Fibroblast of skin of left quadriceps (primary cell): ENCODE measurements around the gene ANXA6.

ENCODE experiments used
- DNase-seq, 2 experiments: peaks; one replicate each; pipeline ENCODE4 v3.0.0-alpha.2; 2013; ENCODE audit warnings: low read depth in 2 of 2

The ANXA6 gene

DNA sequence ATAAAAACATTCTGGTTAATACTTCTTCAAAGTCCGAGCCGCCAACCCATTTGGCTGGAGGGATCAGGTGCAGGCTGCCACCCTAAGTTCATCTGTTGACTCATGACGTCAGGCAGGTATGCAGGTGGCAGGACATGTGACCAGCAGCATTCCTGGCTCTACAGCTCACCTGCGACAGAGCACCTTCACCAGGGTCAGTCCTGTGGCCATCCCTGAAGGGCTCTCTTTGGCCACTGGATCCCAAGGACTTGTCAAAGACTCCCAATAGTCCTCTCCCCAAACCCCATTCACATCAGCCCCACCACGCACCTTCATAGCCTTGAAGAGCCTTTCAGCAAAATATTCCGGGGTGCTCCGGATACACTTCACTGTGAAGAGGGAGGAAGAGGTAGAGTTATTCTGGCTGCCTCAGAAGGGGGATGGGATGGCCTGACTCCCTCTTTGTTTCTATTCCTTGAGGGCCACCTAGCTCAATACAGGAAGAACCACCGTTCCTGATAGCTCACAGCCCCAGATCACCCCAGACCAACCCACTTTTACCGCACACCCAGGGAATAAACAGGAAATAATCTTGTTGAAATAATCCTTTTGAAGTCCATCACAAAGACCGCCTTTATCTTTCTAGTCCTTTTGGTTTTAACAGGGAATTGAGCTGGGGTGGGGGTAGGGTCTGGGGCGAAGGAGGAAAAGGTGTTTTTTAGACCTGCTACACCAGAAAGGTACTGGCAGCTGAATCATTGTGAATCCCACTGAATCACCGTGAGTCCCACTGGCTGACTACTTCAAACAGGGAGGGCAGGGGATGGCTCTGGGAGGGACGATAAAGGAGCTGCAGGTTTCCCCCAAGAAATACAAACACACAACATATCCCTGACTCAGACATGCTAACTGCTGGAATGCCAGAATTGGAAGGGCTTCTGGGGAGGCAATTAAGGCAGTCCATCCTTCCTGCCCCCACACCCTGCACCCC, 26.4 kb downstream of the ANXA6 start:
- no peak for DNase-seq

DNA sequence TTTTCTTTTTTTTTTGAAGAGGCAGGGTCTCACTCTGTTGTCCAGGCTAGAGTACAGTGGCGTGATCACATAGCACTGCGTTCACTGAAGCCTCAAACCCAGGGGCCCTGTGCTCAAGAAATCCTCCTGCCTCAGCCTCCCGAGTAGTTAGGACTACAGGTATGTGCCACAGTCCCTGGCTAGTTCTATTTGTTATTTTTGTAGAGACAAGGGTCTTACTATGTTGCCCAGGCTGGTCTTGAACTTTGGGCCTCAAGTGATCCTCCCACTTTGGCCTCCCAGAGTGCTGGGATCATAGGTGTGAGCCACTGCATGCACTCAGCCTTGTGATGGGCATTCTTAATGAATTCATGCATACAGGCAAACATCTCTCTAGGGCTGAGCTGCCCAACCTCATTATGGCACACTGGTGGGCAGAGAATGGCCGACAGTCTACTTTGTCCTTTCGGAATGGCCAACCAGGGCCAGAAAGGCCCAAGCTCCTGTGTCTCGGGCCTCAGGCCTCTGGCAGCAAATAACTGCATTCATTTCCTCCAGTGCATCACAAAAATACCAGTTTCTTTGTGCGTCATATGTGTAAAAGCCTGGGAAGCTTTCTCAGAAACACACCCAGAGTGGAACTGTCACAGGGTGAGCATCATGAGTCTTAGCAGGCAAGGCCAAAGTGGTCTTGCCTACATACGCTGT, 27.2 kb downstream of the ANXA6 start:
- no peak for DNase-seq

DNA sequence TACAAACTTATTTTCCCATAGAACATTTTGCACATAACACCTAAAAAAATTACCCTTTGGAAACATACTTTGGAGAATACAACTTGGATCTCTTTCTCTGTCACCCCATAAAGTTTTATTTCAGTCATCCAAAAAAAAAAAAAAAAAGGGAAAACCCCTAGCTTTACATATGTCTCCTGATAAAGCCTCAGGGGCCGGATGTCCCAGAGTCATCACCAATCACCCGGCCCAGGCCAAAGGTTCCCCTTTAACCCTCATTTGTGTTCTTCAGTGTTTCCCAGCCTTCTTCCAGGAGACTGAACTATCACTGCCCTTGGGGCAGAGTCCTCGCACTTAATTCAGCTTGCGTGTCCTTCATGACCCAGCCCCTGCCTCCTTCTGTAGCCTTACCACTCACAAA, 28.8 kb downstream of the ANXA6 start:
- DNase-seq, result no peak

DNA sequence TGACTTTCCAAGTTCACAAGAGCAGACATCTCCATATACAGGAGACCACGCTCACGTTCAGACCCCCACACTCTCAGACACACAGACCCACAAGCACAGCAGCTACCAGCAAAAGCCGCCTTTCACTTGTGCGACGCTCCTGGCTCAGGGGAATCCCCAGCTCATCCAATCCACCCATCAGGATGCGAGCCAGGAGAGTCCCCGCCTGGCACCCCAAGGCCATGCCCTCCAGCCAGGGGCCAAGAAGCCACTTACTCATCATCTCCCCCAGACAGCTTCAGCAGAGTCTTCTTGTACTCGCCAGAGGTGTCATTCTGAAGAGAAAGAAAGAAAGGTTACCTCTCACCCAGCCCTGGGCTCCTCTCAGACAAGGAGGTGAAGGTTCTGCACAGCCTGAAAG, 29.7 kb downstream of the ANXA6 start:
- DNase-seq, result no peak

DNA sequence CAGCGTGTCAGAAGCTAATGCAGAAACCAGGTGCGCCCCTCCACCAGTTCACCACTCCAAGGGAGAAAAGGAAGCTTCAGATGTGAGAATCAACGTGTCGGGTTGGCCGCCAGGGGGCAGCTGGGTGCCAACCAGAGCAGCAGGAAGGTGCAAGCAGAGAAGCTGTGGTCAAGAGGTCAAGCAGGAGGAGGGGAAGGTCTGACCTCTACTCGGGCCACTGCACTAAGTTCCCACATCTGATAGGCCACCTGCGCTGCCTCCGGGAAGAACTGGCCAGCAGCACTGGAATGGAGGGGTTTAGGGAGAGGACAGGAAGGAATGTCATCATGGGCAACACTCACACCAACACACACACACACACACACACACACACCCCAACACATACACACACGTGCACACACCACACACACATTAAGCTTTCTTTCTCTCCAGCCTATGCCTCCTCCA, 31.4 kb downstream of the ANXA6 start:
- DNase-seq, result peak in 1 of 2 experiments; percentile 5

DNA sequence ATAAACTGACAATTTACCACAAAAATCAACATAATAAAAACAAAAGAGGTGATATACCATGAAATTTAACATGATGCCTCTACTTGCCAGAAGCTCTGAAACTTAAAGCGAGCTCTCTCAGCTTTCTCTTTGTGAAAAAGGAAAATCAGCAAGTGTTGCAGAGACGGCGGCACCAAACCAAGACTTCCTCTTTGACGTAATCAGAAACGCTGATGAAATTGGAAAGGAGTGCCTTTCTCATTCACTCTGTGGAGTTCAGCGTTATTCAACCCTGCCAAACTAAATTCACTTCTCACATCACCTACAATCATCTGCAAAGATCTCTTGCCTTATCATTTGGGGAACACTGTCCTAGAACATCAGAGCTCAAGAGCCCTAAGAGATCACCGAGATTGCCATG, 32.2 kb downstream of the ANXA6 start:
- no peak for DNase-seq

DNA sequence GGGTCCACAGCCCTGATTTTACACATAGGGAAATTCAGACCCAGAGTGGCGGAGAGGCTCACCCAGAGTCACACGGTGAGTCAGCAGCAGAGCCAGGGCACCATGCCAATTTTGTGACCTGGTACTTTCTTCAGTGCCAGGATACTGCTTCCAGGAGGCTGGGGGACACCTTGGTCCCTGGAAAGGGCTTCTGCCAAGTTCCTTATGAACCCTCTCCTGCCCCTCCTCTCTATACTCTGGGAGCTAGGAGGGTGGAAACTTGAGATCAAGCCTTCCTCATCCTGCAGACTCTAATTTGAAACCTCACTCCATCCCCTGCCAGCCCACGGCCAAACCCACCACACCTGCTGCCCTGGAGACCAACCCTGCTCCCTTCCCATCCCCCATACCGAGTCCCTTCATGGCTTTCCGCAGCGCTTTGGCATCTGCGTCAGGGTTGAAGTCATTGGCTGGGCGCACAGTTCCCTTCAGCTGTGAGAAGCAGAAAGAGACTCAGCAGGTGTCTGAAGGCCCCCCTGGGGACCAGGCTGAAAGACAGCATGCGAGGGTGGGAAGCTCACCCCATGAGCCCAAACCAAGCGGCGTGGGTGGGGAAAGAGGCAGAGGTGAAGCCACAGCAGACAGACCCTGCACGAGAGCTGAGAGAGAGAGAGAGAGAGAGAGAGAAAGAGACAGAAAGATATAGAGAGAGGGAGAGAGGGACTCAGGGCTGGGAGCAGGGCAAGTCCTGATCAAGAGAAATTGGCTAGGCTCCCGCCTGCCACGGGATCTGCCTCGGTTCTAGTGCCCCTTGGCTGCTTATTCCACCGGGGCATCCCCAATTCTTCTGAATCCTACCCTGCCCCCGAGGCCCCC, 33.5 kb downstream of the ANXA6 start:
- no peak for DNase-seq

DNA sequence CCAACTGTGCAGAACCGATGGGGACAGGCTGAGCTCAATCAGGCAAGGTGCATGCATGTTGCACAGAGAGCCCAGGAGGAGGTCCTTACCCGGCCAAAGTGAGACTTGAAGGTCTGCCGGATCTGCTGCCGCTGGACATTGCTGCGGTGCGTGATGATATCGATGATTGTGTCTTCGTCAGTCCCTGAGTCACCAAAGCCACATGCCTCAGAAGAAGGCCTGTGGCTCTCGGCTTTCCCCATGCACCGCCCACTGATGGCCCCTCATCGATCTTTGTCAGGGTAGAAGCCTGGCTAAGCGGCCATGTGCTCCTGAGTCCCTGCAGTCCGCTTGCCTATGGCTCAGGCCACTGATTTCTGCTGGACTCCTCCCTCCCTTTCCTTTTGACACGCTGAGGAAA, 34.8 kb downstream of the ANXA6 start:
- no peak for DNase-seq

DNA sequence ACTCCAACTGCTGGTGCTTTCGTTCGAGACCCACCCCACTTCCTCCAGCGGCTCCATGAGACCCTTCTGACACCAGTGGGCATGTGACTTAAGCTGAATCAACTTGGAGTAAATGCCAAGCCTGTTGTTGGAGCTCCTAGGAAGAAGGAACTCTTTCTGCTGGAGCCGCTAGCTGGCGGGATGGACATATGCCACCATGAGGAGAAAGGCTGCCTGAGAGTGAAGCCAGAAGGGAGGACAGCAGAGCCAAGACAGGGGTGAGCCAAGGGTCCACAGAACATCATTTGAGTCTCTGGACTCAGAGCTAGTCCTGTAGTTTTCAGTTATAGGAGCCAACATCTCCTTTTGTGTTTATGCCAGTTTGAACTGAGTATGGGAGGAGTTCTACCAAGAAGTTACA, 35.9 kb downstream of the ANXA6 start:
- no peak for DNase-seq

DNA sequence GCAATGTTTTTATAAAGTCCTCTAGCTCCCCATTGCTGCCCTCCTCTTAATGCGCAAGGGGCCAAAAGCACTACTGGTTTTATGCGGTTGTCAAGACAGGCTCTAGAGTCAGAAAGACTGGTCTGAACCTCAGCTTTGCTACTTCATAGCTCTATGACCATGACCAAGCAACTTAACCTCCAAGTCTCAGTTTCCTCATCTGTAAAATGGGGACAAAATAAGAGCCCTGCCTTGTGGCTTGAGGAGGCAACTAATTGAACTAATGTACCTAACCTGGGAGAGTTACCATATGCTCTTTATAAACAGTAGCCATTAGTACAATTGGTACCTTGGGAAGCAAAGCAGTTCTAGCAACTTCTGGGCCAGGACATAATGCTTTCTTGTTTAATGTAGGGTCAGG, 36.5 kb downstream of the ANXA6 start:
- no peak for DNase-seq

DNA sequence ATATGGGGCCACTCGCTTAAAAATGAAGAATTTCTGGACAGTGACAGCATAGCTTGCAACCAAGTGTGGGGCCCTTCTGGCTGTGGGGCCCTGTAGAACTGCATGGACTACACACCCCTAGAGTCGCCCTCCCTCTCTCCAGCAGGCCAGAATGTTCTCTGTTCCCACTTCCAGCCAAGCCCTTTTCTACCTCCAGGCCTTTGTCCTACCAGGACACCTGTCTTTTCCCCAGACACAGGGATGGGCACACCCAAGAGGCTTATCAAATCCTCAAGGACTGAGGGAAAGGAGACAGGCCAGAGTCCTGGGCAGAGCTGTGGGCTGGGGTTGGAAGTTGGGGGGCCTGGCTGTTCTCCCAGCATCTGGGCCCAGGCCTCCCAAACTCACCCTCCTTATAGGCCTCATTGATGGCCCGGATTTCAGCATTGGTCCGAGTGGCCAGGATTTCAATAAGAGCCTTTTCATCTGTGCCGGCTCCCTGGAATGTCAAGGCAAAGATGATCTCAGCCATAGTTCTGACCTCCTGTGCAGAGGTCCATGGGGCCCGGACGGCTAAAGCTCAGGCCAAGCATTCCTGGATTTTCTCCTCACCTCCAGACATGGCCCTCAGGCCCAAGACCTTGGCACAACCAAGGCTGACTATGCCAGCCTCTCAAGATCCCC, 38.5 kb downstream of the ANXA6 start:
- no peak for DNase-seq

DNA sequence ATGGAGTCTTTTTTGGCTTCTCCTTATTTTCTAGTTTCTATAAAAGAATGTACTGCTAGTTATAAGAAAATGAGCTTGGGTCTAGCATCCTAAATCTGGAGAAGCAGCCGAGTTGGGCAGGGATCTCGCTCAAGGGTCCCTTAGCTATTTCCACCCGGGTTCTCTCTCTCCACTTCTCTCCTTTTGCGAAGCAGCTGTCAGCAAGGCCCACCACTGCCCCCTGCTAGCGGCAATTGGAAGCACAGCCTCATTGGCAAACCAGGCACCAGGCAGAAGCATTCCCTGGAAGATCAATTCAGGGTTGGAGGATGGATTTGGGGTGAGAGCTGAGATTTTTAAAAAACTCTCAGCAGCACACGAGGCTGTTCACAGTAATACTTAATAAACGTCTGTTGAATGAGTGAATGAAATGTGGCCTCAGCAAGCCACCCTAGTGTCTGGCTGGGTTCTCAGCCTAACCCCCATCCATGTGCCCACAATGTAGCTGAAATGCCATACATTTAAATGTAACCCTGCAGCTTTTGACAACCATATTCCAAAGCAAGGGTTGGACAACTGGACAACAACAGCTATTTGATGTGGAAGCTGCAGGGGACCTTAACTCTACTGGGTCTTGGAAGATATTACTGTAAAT, 42.2 kb downstream of the ANXA6 start:
- DNase-seq, result no peak

DNA sequence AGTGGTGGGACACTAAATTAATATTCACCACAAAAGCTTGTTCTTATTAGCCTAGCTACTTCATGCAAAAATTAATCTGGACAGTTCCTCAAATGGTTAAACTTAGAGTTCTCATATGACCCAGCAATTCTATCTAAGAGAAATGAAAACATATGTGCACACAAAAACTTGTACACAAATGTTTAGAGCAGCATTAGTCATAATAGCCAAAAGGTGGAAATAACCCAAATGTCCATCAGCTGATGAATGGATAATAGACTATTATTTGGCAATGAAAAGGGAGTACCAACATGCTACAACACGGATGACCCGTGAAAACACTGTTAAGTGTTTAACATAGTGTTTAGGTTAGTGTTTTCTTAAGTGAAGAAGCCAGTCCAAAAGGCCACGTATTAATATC, 43.9 kb downstream of the ANXA6 start:
- DNase-seq, result no peak

DNA sequence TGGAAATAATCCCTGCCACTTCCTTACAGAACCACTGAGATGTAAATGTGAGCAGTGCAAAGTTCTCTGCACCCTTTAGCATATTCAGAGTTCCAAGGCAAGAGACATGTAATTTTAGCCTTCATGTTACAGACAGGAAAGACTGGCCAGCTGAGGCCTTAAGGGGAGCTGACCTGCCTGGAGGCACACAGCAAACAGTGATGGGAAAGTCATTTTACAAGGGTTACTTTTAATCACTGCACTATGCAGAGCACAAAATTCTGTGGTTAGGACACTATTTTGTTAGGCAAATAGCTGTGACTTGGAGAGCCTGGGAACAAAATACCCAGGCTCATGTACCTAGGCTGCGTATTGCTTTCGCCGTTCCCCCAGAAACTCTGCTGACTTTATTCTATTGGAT, 46.6 kb downstream of the ANXA6 start:
- DNase-seq, result no peak

DNA sequence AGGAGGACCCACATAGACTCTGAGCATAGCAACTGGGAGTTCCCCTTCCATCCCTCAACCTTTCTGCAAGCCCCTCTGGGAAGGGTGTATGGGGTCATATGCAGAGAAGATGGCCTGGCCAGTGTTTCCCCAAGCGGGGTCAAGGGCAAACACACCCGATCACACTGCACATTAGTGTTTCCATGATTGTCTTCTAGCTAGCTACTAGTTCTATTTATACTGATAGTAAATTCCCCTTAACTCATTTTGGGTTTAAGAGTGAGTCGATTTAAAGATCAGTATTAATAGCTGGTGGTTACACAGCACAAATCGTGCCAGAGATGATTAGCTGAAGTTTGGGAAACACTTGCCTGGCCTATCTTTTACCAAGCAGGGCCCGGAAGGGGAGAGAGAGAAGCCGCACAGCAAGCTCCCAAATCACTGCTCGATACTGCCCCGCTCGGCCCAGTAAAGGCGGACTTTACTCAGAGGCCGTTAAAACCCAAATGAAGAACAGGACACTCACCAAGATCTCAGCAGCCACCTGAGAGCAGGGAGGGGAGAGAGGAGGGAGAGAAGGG, 47.4 kb downstream of the ANXA6 start:
- no peak for DNase-seq

DNA sequence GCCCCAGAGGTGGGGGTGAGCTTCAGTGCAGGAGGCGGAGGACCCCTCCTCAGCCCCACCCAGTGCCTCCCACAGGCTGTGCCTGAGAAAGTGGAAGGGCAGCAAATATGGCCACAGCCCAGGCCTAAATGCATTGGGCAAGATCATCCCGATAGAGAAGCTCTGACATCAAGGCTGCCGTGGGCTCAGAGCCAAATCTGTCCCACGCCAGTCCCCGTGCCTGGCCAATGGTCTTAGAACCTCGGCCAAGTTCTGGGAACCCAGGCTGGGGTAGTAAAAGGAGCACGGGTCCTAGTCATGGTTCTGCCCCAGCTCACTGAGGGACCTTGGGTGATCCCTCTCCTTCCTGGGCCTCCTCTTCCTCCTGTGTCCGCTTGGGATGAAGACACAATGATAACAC, 49.0 kb downstream of the ANXA6 start:
- DNase-seq, result no peak

DNA sequence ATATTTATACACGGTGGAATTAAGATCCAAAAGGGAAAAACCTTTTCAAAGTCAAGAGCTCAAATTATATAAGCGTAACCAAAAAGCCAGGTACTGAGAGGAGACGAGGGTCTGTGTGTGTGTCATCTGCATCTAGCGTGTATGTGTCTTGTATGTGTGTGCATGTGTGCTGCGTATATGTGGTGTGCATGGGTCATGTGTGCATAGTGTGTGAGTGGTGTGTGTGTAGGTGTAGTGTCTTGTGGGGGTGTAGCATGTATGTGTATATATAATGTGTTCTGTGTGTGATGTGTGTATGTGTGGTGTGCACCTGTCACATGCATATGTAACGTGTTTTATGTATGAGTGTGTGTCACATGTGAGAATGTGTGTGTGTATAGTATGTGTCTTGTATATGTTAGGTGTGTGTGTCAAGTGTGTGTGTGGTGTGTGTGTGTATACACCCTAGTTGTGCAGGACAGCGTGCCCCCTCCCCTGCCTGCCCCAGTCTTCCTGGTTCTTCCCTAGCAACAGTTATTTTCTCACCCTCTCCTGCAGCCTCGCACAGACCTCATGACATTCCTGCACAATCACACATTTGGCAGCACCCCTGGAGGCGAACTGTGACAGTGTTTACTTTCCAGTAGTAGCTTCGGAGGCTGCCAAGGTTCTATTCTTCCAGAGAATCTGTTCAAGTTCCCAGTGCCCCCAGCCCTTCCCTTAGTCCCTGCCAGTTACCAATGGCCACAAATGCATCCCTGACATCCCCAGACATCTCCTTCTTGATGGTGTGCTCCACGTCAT, 49.6 kb downstream of the ANXA6 start:
- DNase-seq, result no peak

DNA sequence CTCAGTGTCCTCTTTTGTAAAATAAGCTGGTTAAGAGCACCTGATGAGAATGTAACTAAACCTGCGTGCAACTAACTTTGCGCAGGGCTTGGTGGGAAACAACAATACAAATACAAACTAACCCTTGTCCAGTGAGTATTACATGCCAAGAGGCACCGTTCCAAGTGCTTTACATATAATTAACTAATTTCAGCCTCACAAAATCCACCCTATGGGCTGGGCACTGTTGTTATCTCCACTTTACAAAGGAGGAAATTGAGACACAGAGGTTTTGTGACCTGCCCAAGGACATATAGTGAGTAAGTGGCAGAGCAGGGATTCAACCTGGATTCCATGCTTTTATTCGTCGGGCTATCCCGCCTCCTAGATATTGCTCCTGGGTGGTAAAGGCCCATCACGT, 50.5 kb downstream of the ANXA6 start:
- no peak for DNase-seq

DNA sequence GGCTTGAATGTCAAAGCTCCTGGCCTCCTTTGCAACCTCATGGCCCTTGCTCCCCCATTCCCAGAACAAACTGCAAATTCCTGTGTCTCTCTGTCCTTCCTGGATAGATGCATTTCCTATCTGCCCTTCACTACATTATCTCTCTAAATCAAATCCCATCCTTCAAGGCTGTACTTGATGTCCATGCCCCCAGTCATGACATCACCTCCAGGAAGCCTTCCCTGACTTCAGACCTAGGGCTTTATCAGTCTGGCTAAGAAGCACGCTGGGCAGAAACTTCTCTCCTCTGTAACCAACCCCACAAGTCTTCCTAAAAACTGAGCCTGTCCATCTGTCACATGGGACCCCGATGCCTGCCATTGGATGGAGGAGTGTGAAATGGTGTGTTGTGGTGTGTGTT, 51.1 kb downstream of the ANXA6 start:
- DNase-seq, result no peak

DNA sequence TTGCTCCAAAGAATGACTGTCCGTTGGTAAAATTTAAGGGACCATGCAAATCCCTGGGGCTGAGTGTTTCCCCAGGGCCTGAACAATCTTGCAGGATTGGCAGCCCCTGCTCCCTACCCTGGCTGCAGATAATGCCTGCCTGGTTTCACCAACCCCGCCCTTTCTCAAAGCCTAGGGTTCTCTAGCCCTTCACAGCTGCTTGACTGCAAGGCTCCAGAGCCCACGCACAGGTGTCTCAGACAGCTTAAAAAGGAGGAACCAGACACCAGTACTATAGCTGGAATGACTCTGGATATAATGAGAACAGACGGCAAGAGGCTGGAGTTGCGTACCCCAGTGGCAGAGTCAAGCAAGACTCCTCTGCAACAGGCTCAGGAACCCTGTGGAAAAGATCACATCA, 51.5 kb downstream of the ANXA6 start:
- DNase-seq, result no peak
